ENCODE results near the gene C16orf89. TPM values are rescaled to one million over a fixed set of nuclear protein-coding genes. Genes with fewer than 3 reads are reported as not detected.
A peak's percentile ranks its signal among the peaks of the same experiment; 100 is the strongest.

The C16orf89 gene
- total RNA-seq, 1 experiment from 2014 or later = not detected

- POLR2A ChIA-PET (ENCODE audit: unreplicated experiment) = no interaction called here
Observed at GRCh38 chr16:5060073-5060641, 5.6 kb downstream of the C16orf89 start.

GRCh38 chr16:5059386-5060072, 6.2 kb downstream of the C16orf89 start:
- Histone ChIP-seq H2AFZ (no peak overlapping the region), H3K79me2 (ENCODE audit: low read depth) (no peaks in the 10 kb centered on the region), H3K4me2 (no peak overlapping the region), H3K36me3 (ENCODE audit: low read depth) (no peaks in the 10 kb centered on the region), H3K27ac (no peak overlapping the region), H3K4me3 (no peak overlapping the region), H3F3A (ENCODE audit: insufficient read depth, low read depth) (no peaks in the 10 kb centered on the region), H3K27me3 (ENCODE audit: insufficient read depth, low read depth) (peaks cover 36% of the 10 kb centered on the region), H3K9me3 (ENCODE audit: insufficient read depth, low read depth) (no peaks in the 10 kb centered on the region), H3K4me1 (replicated peaks; ENCODE audit: insufficient read depth) (no peaks in the 10 kb centered on the region), H4K20me1 (ENCODE audit: insufficient read depth) (no peaks in the 10 kb centered on the region), H3K9me2 (ENCODE audit: insufficient read depth) (no peaks in the 10 kb centered on the region)
- DNase-seq = no peak
- POLR2A ChIA-PET (ENCODE audit: unreplicated experiment) = no interaction called here
- CTCF ChIA-PET = no interaction called here
- no peak for TF ChIP-seq CTCF (conservative IDR thresholded peaks at IDR 0.05)
- TF ChIP-seq EZH2 (IDR thresholded peaks at IDR 0.05; ENCODE audit: low read depth) = no peak
- intact Hi-C loops (cut with micrococcal nuclease; ENCODE audit: unreplicated experiment) = no loop called here
- BruUV-seq (replicated peaks) = no TSS peak

More at GRCh38 chr16:5060073-5060641, 5.6 kb downstream of the C16orf89 start:
- H3K27ac ChIP-seq = no peak overlapping the region
- H3K36me3 ChIP-seq (ENCODE audit: low read depth) = no peaks in the 10 kb centered on the region
- H3K4me2 ChIP-seq = no peak overlapping the region
- no peaks in the 10 kb centered on the region for H3K9me3 ChIP-seq (ENCODE audit: insufficient read depth, low read depth)
- no peaks in the 10 kb centered on the region for H3F3A ChIP-seq (ENCODE audit: insufficient read depth, low read depth)
- no peak for TF ChIP-seq EZH2 (IDR thresholded peaks at IDR 0.05; ENCODE audit: low read depth)
- TF ChIP-seq CTCF (conservative IDR thresholded peaks at IDR 0.05) = no peak
- CTCF ChIA-PET = interaction anchor here (0.6 kb wide), 1 partner anchor 76 kb away, joined by 14 read pairs; no protein-coding TSS in a partner anchor
- no peaks in the 10 kb centered on the region for H3K9me2 ChIP-seq (ENCODE audit: insufficient read depth)
- no peaks in the 10 kb centered on the region for H3K4me1 ChIP-seq (replicated peaks; ENCODE audit: insufficient read depth)
- intact Hi-C loops (cut with micrococcal nuclease; ENCODE audit: unreplicated experiment) = no loop called here
- no peaks in the 10 kb centered on the region for H3K79me2 ChIP-seq (ENCODE audit: low read depth)
- H4K20me1 ChIP-seq (ENCODE audit: insufficient read depth) = no peaks in the 10 kb centered on the region; the same call in 1 of the 2 replicates
- no TSS peak for BruUV-seq (replicated peaks)
- H3K4me3 ChIP-seq = no peak overlapping the region
- H2AFZ ChIP-seq = no peak overlapping the region
- peaks cover 37% of the 10 kb centered on the region for H3K27me3 ChIP-seq (ENCODE audit: insufficient read depth, low read depth)
- DNase-seq = no peak

- no peaks in the 10 kb centered on the region for H3K4me1 ChIP-seq (replicated peaks; ENCODE audit: insufficient read depth)
- no peak overlapping the region for H3K4me3 ChIP-seq
- ChIA-PET CTCF (interaction anchor here (0.6 kb wide), 1 partner anchor 515 kb away, joined by 3 read pairs; no protein-coding TSS in a partner anchor), POLR2A (ENCODE audit: unreplicated experiment) (no interaction called here)
- H3K9me2 ChIP-seq (ENCODE audit: insufficient read depth) = no peaks in the 10 kb centered on the region
- intact Hi-C loops (cut with micrococcal nuclease; ENCODE audit: unreplicated experiment) = no loop called here
- DNase-seq = no peak
- no peak overlapping the region for H2AFZ ChIP-seq
- no peaks in the 10 kb centered on the region for H3F3A ChIP-seq (ENCODE audit: insufficient read depth, low read depth)
- no TSS peak for BruUV-seq (replicated peaks)
- H3K79me2 ChIP-seq (ENCODE audit: low read depth) = no peaks in the 10 kb centered on the region
- no peaks in the 10 kb centered on the region for H3K9me3 ChIP-seq (ENCODE audit: insufficient read depth, low read depth)
- H4K20me1 ChIP-seq (ENCODE audit: insufficient read depth) = no peaks in the 10 kb centered on the region
- peaks cover 38% of the 10 kb centered on the region for H3K27me3 ChIP-seq (ENCODE audit: insufficient read depth, low read depth)
- H3K36me3 ChIP-seq (ENCODE audit: low read depth) = no peaks in the 10 kb centered on the region
- no peak overlapping the region for H3K4me2 ChIP-seq
- TF ChIP-seq EZH2 (IDR thresholded peaks at IDR 0.05; ENCODE audit: low read depth) (no peak), CTCF (conservative IDR thresholded peaks at IDR 0.05) (0 out of 2 replicates have a peak, but pooled peaks have one; percentile 23)
- no peak overlapping the region for H3K27ac ChIP-seq
Observed at GRCh38 chr16:5058476-5058875, 7.3 kb downstream of the C16orf89 start.

Data from PC-9 (cell line).